Skeletal muscle cell (primary cell): ENCODE measurements around the gene MAP3K7CL.

Experiments used
- DNase-seq: peaks from one replicate; pipeline ENCODE4 v3.0.0-alpha.2; 2010; ENCODE audit warnings: low read depth
- H3K4me3 ChIP-seq: 2 replicates; pipeline ENCODE4 v1.5.1; 2011; ENCODE audit warnings: low read depth, mild to moderate bottlenecking, control low read depth, low read length, moderate library complexity

Gene MAP3K7CL, protein sequence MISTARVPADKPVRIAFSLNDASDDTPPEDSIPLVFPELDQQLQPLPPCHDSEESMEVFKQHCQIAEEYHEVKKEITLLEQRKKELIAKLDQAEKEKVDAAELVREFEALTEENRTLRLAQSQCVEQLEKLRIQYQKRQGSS

DNA sequence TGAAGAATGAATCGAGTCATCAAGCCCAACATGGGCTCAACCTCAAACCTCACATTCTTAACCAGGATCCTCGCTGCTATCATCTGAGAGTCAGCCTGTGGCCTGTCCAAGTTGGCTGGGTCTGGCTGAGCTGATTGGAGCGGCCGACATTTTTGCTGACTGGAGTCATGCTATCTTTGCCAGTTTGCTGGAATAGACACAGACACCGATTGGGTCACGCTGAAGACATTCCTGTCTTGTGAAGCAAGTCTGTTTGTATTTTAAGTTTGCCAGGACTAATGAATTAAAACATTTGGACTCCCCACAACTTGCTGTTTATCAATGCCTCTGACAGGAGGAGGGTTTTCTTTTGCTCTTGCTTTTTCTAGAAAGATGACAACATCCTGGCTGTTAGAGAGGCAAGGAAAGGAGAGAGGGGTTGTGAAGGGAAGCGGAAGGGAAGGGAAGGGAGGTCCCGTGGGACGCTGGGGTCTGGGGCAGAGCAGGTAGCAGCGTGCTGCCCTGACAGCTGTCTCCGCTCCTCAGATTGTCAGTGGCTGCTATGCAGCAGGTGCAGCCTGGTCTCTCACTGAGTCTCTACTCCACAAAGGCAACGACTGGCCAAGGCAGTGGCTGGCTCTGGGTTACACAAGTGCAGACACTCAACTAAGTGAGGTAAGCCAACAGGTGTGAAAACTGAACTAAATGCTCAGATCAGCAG lies at the start of gene MAP3K7CL:
Gene MAP3K7CL, plus strand, starts transcription at position 375 of the 700 bp plus-strand sequence. CDS start 2,701 bp downstream, outside the sequence.
- DNase-seq, result peak; percentile 99
- H3K4me3 ChIP-seq, result peak within 1 kb of the TSS; percentile 23

DNA sequence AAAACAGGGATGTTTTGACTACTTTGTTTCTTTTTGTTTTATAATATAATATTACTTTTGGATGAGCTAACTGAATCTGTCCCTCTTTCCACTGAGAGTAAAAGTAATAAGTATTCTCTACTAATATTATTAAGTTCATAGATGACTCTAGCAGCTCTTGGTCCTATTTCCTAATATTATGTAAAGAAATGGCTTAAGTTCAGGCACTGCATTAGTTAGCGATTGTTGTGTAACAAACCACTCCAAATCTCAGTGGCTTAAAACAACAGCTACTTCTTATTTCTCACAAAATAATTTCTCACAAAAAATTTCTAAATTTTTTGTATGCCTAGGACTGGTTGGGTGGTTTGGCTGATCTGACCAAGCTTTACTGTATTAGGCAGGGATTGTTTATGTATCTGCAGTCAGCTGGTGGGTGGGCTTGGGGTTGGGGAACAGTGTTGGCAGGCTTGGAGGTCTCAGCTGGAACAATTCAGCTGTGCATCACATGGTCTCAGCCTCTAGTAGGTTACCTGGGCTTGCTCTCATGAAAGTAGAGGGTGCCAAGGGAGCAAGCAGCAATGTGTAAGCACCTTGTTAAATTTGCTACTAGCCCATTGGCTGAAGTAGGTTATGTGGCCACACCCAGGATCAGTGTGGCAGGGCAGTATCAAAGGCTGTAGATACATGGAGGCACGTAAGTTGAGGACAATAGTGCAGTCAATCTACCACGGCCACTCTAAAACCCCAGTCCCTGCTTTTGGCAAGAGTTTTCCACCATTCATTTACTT lies 48.2 kb upstream of the MAP3K7CL start:
- DNase-seq, result no peak
- no peak overlapping the region for H3K4me3 ChIP-seq

DNA sequence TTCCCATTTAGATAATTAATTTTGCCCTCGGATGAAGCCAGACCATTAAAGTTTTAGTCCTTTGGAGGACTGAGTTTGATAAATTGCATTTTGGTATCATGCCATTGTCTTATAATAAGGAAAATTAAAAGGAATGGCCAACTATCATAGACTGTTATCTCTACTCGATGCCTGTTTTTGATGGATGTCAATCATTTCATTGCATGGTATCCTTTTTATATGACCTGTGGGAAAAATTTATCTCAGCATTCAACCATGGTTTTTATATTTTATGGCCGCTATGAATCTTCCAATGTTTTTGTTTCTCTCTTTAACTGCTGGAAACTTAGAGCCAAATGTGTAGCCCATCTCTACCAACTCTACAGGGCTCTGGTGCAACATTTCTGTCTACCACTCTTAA lies 47.1 kb upstream of the MAP3K7CL start:
- no peak for DNase-seq
- no peak overlapping the region for H3K4me3 ChIP-seq

DNA sequence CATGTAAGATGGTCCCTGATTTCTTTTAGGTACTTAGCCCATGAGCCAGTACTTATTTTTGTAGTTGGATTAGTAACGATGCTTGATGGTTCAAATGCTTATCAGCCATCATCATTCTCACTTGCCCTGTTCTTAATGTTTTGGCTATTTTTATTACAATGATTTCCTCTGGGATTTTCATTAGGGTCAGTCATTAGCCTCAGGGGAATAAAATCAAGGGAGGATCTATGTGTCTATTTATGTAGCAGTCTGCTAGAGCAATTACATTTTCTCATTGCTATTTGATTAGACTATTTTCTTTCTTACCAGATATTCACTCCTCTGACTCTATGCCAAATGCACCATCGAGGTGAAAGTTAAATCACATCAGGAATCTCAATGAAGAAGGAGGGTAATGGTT lies 46.1 kb upstream of the MAP3K7CL start:
- no peak for DNase-seq
- no peak overlapping the region for H3K4me3 ChIP-seq

DNA sequence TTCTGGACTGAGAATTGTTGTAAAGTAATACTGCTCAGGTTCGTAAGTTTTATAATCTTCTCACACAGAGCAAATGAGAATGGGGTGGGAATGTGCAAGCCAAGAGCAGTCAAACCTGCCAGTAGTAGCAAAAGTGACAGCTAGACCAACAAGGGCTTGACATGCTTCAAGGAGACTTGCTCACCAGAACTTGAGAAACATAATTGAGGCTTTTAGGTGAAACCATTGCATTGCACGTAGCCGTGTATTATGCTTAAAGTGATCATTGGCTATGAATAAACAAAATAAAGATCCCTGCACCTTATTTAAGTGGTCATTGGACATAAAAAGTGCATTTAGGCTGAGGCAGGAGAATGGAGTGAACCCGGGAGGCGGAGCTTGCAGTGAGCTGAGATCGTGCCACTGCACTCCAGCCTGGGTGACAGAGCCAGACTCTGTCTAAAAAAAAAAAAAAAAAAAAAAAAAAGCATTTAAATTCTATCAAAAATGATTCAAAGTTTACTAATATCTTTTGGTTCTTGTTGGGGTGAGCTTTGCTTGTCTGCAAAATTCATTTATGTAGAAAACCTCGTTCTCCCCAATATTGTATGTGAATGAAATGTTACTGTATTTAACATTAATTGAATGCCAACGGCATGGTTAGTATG lies 45.2 kb upstream of the MAP3K7CL start:
- no peak overlapping the region for H3K4me3 ChIP-seq
- DNase-seq, result no peak

DNA sequence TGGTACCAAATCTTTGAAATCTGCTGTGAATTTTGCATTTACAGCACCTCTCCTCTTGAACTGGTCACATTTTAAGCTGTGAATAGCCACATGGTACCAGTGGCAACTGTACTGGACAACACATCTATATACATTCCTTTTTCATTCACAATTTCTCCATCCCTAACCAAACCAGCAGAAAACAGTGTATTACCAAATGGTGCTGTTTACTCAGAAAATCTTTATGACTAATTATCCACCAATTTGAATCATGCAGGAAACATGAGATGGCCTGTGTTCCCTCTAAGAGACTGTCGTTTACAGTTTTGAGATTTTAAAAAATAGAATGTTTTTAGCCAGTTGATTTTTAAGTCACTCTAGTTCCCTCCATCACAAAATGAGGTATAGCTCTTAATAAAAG lies 39.4 kb upstream of the MAP3K7CL start:
- peak; percentile 36 for DNase-seq
- no peak overlapping the region for H3K4me3 ChIP-seq

DNA sequence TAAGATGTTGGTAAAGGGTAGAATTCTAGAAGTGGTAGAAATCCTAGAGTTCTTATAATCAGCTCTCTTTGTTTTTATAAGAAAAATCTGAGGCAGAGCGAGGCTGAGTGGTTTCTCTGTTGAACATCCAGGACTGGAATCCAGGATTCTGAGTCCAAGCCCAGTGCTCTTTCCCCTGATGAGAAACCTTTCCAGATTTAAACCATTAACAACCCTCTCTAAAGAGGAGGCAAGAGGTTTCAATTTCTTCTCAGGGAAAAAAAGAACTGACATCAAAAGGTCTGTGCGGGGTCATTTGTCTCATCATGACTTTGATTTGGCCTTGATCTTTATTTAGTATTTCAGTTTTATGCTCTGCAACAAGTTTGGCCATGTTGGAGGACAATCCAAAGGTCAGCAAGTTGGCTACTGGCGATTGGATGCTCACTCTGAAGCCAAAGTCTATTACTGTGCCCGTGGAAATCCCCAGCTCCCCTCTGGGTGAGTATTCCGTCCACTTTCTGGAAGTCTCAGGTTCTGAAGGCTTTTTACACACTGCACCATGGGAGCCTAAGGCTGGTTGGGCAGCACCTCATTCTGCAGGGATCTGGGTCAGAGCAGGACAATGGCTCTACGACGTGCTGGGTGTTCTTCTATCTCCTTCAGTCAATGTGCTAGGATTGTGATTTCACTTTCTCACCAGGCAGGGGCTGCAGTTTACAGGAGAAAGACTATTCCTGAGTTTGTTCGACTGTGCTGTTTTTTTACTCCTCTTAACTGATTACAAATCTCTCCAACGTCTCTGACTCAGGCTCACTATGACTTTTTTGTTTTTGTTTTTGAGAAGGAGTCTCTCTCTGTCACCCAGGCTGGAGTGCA lies 38.1 kb upstream of the MAP3K7CL start:
- H3K4me3 ChIP-seq, result no peak overlapping the region
- DNase-seq, result no peak

DNA sequence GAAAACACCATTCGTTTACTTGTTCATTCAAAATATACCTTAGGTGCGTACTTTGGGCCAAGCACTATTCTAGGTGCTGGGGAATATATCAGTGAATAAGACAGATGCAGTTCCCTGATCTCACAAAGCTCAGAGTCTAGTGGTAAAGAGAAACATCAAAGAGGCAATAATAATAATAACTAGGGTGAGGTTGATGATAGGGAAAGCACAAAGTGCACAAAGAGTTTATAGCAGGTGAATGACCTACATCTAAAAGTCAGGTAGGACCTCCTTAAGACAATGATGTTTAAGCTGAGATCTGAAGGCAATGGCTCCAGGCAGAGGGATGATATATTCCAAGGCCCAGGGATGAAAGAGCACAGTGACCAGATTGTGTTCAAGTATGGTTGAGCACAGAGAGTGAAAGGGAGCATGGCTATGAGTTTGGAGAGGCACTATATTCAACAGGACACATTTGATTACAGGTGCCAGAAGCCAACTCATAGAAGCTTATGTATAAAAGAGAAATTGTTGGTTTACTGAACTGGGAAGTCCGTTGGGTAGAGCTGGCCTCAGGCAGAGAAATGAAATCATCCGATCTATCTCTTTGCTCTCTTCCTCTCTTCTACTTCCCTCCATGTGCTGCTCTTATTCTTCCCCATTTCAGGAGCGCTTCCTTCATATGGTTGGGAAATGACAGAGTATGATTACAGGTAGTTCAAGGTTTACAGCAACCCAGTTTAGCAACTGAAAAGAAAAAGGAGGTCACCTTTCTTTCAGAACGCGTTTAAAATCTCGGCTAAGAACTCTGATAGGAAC lies 34.0 kb upstream of the MAP3K7CL start:
- H3K4me3 ChIP-seq, result no peak overlapping the region

DNA sequence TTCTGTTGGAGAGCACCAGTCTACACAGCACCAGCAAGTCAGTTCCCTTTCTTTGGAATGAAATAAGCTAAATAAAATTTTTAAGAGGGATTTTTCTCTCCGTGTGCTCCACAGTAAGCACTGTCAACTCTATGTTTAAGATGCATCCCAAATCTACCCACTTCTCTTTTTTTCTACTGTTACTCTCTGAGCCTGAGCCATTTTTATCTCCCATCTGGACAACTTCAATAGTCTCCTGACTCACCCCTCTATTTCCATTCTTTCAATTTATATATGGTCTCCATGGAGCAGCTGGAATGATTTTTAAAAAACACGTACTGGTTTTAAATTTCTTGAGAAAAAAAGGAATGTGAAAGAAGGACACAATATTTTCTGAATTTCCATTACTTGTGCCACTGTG lies 32.3 kb upstream of the MAP3K7CL start:
- no peak overlapping the region for H3K4me3 ChIP-seq
- no peak for DNase-seq

More for the DNA sequence above, 34.0 kb upstream of the MAP3K7CL start:
- no peak for DNase-seq

DNA sequence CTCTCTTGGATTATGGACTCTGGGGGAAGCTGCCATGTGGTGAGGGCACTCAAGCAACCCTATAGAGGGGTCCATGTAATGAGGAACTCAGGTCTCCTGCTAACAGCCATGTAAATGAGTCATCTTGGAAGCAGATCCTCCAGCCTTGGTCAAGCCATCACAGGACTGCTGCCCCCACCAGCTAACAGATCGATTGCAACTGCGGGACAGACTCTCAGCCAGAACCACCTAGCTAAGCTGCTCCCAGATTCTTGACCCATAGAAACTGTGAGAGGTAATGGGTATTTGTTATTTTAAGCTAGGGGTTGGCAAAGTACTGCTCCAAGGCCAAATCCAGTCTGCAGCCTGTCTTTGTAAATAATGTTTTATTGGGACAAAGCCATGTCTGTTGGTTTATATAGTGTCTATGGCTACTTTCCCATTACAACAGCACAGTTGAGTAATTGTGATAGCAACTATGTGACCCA lies 27.6 kb upstream of the MAP3K7CL start:
- no peak for DNase-seq
- no peak overlapping the region for H3K4me3 ChIP-seq

DNA sequence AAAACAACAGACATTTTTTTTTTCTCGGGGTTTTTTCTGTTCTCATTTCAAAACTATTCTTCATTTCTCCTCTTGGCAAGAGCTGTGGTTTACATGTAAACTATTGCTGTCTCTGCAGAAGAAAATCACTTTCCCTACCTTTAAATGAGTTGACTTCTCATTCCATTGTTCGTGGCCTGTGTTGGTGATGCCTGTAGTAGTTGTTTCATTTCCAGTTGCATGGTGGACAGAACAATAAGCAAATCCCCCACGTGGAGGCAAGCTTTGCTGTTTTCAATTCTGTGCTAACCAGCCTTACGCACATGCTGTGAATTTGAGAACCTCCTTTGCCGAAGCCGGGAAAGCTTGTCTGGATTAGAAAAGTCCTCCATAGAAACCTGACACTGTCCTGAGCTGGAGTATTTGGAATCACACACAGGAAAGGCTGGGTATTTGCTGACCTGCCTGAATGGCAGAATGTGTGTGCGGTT lies 26.2 kb upstream of the MAP3K7CL start:
- DNase-seq, result peak; percentile 52
- H3K4me3 ChIP-seq, result no peak overlapping the region

DNA sequence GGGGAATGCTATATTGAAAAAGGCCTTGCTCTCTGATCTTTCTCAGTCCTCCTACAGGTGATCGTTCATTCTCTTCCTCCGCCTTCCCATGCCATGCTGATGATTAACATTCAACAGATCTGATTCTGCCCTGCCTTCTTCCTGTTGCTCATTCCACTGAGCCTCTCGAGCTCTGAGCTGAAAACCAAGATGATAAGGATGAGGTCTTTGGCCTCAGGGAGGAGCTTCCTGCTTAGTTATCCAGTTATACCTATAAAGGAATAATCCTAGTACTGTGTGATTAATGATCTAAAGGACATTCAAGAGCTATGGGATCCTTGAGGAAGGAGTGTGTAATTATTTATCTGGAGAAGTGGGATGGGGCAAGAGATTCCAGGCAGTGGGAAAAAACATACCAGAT lies 25.2 kb upstream of the MAP3K7CL start:
- no peak for DNase-seq

DNA sequence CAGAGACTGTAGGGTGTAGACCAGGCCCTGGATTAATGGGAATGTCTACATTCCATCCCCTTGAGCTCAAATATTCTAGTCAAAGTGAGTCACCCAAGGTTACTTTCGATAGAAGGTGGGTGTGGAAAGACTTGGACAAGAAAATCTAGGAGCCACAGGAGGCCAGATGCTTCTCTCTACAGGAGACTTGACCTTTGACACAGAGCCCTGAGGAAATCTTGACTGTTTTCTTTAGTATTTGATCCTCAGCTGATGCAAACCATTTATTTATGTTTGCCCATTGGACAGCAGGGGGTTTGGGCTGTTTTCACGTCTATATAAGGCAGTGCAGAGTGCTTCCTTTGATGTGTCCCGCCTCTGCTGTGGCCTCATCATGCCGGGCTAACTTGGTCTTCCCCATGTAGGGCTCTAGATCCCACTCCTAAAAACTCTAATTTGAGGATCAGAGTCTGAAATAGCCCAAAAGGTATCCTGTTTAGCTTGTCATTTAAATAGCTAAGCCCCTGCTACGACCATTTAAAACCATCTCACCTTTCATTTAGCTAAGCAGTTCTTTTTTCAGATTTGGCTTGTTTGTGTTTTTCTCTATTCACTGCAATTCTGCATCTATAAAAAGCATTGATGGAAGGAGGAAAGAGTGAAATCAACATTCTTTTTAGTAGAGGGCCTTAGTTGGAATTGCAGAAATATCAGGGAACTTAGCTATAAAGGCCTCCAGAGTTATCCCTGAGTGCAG lies 15.5 kb upstream of the MAP3K7CL start:
- DNase-seq, result peak; percentile 75
- H3K4me3 ChIP-seq, result no peak overlapping the region

More for the DNA sequence above, 25.2 kb upstream of the MAP3K7CL start:
- no peak overlapping the region for H3K4me3 ChIP-seq

DNA sequence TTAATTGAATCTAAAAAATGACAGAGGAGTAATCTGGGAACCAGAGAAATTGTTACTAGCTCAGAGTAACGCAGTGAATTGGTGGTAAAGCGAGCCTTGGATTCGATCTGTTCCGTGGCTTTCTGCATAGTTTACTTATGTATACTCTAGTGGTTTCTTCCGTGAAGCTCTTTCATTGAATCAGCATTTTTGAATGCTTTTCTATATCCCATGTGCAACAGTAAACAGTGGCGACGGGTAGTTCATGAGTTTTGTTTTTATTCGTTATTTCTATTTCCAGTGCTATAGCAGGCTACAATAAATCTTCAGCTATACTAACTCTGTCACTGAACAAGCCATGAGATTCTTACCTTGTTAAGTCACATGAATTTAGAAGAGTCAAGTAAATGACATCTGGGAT lies 14.5 kb upstream of the MAP3K7CL start:
- DNase-seq, result no peak
- no peak overlapping the region for H3K4me3 ChIP-seq

DNA sequence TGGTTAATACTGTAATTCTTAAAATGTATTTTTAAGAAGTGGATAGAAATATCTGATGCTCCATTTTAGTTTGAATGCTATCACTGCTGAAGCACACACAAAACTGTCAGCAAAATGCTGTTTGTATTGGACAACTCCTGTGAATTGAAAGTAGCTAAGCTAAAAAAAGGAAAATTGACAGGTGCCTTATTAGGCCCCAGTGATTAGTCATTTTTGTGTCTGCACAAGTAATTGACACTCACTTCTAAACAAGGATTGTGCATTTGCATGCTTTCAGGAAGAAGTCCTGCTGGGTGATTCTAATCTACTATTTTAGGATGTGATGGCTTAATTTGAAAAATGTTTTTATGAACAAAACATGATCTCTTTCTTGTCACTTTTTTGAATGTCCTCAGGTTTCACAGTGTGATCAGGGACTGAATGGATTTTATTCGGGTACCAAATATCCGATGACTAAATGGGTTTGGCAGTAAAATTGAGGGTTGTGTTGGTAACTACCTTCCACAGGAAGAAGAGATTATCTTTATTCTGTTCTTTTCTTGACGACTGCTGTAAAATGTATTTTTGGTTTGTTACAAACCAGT lies 13.0 kb upstream of the MAP3K7CL start:
- H3K4me3 ChIP-seq, result no peak overlapping the region
- no peak for DNase-seq

DNA sequence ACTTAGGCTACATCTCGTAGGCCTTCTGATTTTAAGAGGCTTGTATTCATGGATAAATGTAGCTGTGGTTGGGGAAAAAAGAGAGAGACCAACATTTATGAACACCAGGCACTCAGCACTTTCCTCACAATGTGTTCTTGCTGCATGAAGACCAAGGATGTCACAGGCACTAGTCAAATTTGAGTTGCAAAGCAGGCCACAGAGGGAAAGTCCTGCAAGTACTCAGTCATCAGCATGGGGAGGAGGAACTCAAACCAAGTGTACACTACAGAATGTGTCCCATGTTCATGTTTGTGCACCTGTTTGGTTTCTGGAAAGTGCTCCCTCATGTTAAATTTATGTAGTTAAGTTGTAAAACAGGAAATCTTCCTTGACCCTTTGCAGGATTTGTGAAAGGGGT lies 8.7 kb upstream of the MAP3K7CL start:
- no peak for DNase-seq

DNA sequence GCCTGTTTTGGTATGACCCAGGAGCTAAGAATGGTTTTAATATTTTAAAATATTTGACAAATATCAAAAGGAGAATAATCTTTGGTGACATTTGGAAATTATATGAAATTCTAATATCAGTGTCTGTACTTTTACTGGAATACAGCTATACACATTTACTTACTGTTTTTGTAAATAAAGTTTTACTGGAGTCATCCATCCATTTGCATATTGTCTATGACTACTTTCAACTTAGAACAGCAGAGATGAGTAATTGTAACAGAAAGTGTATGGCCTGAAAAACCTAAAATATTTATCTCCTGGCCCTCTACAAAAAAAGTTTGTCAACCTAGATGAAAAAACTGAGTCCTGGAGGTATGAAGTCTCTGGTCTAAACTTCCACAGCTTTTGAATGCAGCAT lies 5.8 kb upstream of the MAP3K7CL start:
- no peak for DNase-seq

More for the DNA sequence above, 8.7 kb upstream of the MAP3K7CL start:
- no peak overlapping the region for H3K4me3 ChIP-seq

More for the DNA sequence above, 5.8 kb upstream of the MAP3K7CL start:
- H3K4me3 ChIP-seq, result no peak overlapping the region
